Neural cell (in vitro differentiated cells): Measurements from ENCODE around the gene ENSA. TPM values are rescaled to one million over a fixed set of nuclear protein-coding genes. Genes with fewer than 3 reads are reported as not detected.

Source experiments
- H2AFZ ChIP-seq: fragments of 200-600, 300-800 bp; sonication (generic), shearing (Covaris generic); 2 replicates; pipeline ENCODE4 v1.6.0; 2014; ENCODE audit warnings: low read depth, mild to moderate bottlenecking, antibody characterized with exemption, low read length, moderate library complexity
- H3F3A ChIP-seq: fragments of 200-600 bp; shearing (Covaris generic); 2 replicates; pipeline ENCODE4 v1.6.1; 2016; ENCODE audit warnings: mild to moderate bottlenecking, moderate library complexity, mixed read lengths, antibody characterized with exemption, low read length; ENCODE audit not compliant: insufficient read depth, poor library complexity, severe bottlenecking
- H3K27ac ChIP-seq: fragments of 200-600, 300-800 bp; sonication (generic), shearing (Covaris generic); 2 replicates; pipeline ENCODE4 v1.5.1; 2014; ENCODE audit warnings: mild to moderate bottlenecking, low read length, moderate library complexity
- H3K27me3 ChIP-seq: fragments of 300-800, 200-600 bp; sonication (generic), shearing (Covaris generic); 2 replicates; pipeline ENCODE4 v1.6.0; 2014; ENCODE audit warnings: mild to moderate bottlenecking, low read depth, low read length, moderate library complexity; ENCODE audit not compliant: insufficient read depth
- H3K36me3 ChIP-seq: fragments of 300-800, 200-600 bp; sonication (generic), shearing (Covaris generic); 2 replicates; pipeline ENCODE4 v1.5.1; 2014; ENCODE audit warnings: mild to moderate bottlenecking, antibody characterized with exemption, low read length, moderate library complexity; ENCODE audit not compliant: insufficient read depth
- H3K4me2 ChIP-seq: fragments of 300-800, 200-600 bp; sonication (generic), shearing (Covaris generic); 2 replicates; pipeline ENCODE4 v1.6.0; 2014; ENCODE audit warnings: mild to moderate bottlenecking, low read length
- H3K4me3 ChIP-seq: fragments of 300-800, 200-600 bp; sonication (generic), shearing (Covaris generic); 2 replicates; pipeline ENCODE4 v1.5.1; 2014; ENCODE audit warnings: mild to moderate bottlenecking, low read length, moderate library complexity
- H3K79me2 ChIP-seq: fragments of 200-600 bp; shearing (Covaris generic); replicated peaks from 2 replicates; pipeline ENCODE4 v1.6.0; 2014; ENCODE audit warnings: mild to moderate bottlenecking, low read length, moderate library complexity; ENCODE audit not compliant: insufficient read depth
- H3K9ac ChIP-seq: fragments of 300-800, 200-600 bp; sonication (generic), shearing (Covaris generic); 2 replicates; pipeline ENCODE4 v1.6.1; 2016; ENCODE audit warnings: mild to moderate bottlenecking, low read length, mixed read lengths
- H3K9me2 ChIP-seq: fragments of 200-600 bp; shearing (Covaris generic); 2 replicates; pipeline ENCODE4 v1.6.1; 2016; ENCODE audit warnings: mild to moderate bottlenecking, low read length, mixed read lengths; ENCODE audit not compliant: insufficient read depth
- H3K9me3 ChIP-seq: fragments of 200-600, 300-800 bp; sonication (generic), shearing (Covaris generic); 2 replicates; pipeline ENCODE4 v1.6.1; 2016; ENCODE audit warnings: mild to moderate bottlenecking, mixed run types, low read length, moderate library complexity, mixed read lengths
- H4K20me1 ChIP-seq: fragments of 200-600 bp; shearing (Covaris generic); 2 replicates; pipeline ENCODE4 v1.6.1; 2016; ENCODE audit warnings: mild to moderate bottlenecking, mixed run types; ENCODE audit not compliant: insufficient read depth
- CTCF ChIP-seq: fragments of 450-650 bp; IDR thresholded peaks from 2 replicates; pipeline ENCODE4 v1.5.1; 2014; ENCODE audit warnings: antibody characterized with exemption, mild to moderate bottlenecking, moderate library complexity; ENCODE audit not compliant: poor library complexity, severe bottlenecking
- EP300 ChIP-seq: fragments of 450-650 bp; conservative IDR thresholded peaks from 2 replicates; pipeline ENCODE4 v1.6.1; 2014; ENCODE audit warnings: antibody characterized with exemption, mild to moderate bottlenecking, moderate library complexity; ENCODE audit not compliant: poor library complexity, severe bottlenecking
- EZH2 ChIP-seq: fragments of 200-600, 300-800 bp; shearing (Covaris generic), sonication (generic); IDR thresholded peaks from 2 replicates; pipeline ENCODE4 v1.6.1; 2014; ENCODE audit warnings: antibody characterized with exemption, low read length, borderline replicate concordance, mild to moderate bottlenecking; ENCODE audit not compliant: insufficient read depth, poor library complexity, severe bottlenecking
- MXI1 ChIP-seq: fragments of 450-650 bp; conservative IDR thresholded peaks from 2 replicates; pipeline ENCODE4 v1.6.1; 2014; ENCODE audit warnings: antibody characterized with exemption, mild to moderate bottlenecking; ENCODE audit not compliant: poor library complexity, severe bottlenecking
- POLR2AphosphoS5 ChIP-seq: IDR thresholded peaks from 2 replicates; pipeline ENCODE4 v1.6.1; 2012
- RAD21 ChIP-seq: fragments of 450-650 bp; conservative IDR thresholded peaks from 2 replicates; pipeline ENCODE4 v1.6.1; 2014; ENCODE audit warnings: antibody characterized with exemption, mild to moderate bottlenecking, moderate library complexity
- REST ChIP-seq: IDR thresholded peaks from 2 replicates; pipeline ENCODE4 v1.6.1; 2012; ENCODE audit warnings: borderline replicate concordance
- SMC3 ChIP-seq: fragments of 450-650 bp; conservative IDR thresholded peaks from 2 replicates; pipeline ENCODE4 v1.6.1; 2014; ENCODE audit warnings: antibody characterized with exemption, mild to moderate bottlenecking, moderate library complexity; ENCODE audit not compliant: poor library complexity
- TAF1 ChIP-seq: IDR thresholded peaks from 2 replicates; pipeline ENCODE4 v1.6.1; 2012; ENCODE audit warnings: low read depth
- polyA plus RNA-seq: library from polyadenylated mRNA; depleted of rRNA; stranded (reverse); fragments of >200 nt; gene quantifications from 2 replicates; pipeline ENCODE4 v1.2.3, GENCODE V29; 2014

The ENSA gene
- polyA plus RNA-seq, 1 donor from 2014 or later, result 230 TPM

GRCh38 chr1:150674881-150675280 is 45.5 kb upstream of the ENSA start:
- Histone ChIP-seq H3K4me3 (no peak overlapping the region), H3K79me2 (no peaks in the 10 kb centered on the region), H3K9me2 (no peaks in the 10 kb centered on the region), H3K9ac (no peak overlapping the region), H3K36me3 (no peaks in the 10 kb centered on the region), H2AFZ (no peak overlapping the region), H3K27ac (no peak overlapping the region), H3K4me2 (no peak overlapping the region), H3K27me3 (no peaks in the 10 kb centered on the region), H3K9me3 (no peaks in the 10 kb centered on the region), H3F3A (no peaks in the 10 kb centered on the region), H4K20me1 (no peaks in the 10 kb centered on the region)
- TF ChIP-seq SMC3 (no peak), RAD21 (no peak), TAF1 (no peak), POLR2AphosphoS5 (no peak), MXI1 (no peak), EP300 (no peak), REST (no peak), CTCF (no peak), EZH2 (no peak)

GRCh38 chr1:150663321-150663720 is 33.9 kb upstream of the ENSA start:
- H3K9me2 ChIP-seq, result no peaks in the 10 kb centered on the region
- TF ChIP-seq TAF1 (no peak), RAD21 (no peak), EP300 (no peak), CTCF (no peak), POLR2AphosphoS5 (no peak), MXI1 (no peak), REST (no peak), EZH2 (no peak), SMC3 (no peak)
- no peaks in the 10 kb centered on the region for H3K36me3 ChIP-seq
- H3K4me2 ChIP-seq, result no peak overlapping the region
- H3K27ac ChIP-seq, result no peak overlapping the region
- no peaks in the 10 kb centered on the region for H3K27me3 ChIP-seq
- no peak overlapping the region for H2AFZ ChIP-seq
- H3K9me3 ChIP-seq, result no peaks in the 10 kb centered on the region
- no peaks in the 10 kb centered on the region for H4K20me1 ChIP-seq
- H3K4me3 ChIP-seq, result no peak overlapping the region
- H3K9ac ChIP-seq, result no peak overlapping the region
- no peaks in the 10 kb centered on the region for H3F3A ChIP-seq
- H3K79me2 ChIP-seq, result no peaks in the 10 kb centered on the region
